ENCODE measurements around the gene SLC5A5. TPM values are rescaled to one million over a fixed set of nuclear protein-coding genes. Genes with fewer than 3 reads are reported as not detected.

Gene SLC5A5
- total and polyA plus RNA-seq, 2 of the 4 experiments (the other 2 are of a cell fraction): not detected

DNA sequence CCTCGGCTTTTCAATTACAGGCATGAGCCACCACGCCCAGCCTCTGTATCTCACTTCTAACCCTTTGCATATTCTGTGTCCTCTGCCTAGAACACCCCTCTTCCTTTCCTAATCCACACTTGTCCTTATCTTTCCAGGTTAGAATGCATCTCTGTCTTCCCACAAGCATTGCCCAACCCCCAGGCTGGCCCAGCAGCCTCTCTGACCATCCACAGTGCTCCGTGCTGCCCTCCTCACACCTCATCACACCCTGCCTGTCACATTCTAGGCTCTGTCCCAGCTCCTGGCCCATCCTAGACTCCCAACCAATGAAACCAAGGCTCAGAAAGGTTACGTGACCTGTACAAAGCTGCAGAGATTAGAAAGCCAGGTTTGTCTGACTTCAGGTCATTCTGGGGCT, 35.2 kb upstream of the SLC5A5 start:
- dilution Hi-C loops (cut with HindIII; ENCODE audit: low sequenced_read_pairs, unreplicated experiment): no loop called here
- BruUV-seq (replicated peaks): no TSS peak
- peaks cover 40% of the 10 kb centered on the region for H3K27me3 ChIP-seq (ENCODE audit: control insufficient read depth, insufficient read depth, low read length)

More for the DNA sequence above, 35.2 kb upstream of the SLC5A5 start:
- H3K9me1 ChIP-seq (ENCODE audit: insufficient read depth, low read length): no peaks in the 10 kb centered on the region
- no peaks in the 10 kb centered on the region for H4K20me1 ChIP-seq (ENCODE audit: insufficient read depth, low read length)
- no peak overlapping the region for H2BK5ac ChIP-seq (ENCODE audit: low read depth, low read length, poor library complexity, severe bottlenecking)
- no peak overlapping the region for H4K5ac ChIP-seq (ENCODE audit: low read depth, low read length)
- no peak overlapping the region for H3K27ac ChIP-seq (ENCODE audit: insufficient read depth, low read length)
- no peak overlapping the region for H2AK9ac ChIP-seq (replicated peaks; ENCODE audit: low read depth, low read length, poor library complexity)
- no peak overlapping the region for H3K56ac ChIP-seq (ENCODE audit: extremely low read depth, insufficient read depth, low read length)
- 41% methylated on average over 3 of the region's 4 CpGs; no CpG with 5 or more reads in 1 of the 2 experiments for WGBS, 2 experiments (ENCODE audit: extremely low coverage in 2 of 2, insufficient read length in 1 of 2)
- intact Hi-C loops (cut with micrococcal nuclease) (no loop called here), in situ Hi-C loops (cut with MboI; ENCODE audit: low sequenced_read_pairs) (no loop called here)
- ATAC-seq (ENCODE audit: low read depth) (no peak), DNase-seq (no peak)
- H3K18ac ChIP-seq (ENCODE audit: low read depth, low read length): no peak overlapping the region
- no peak overlapping the region for H3K4me2 ChIP-seq (ENCODE audit: low read depth, low read length)
- H2BK120ac ChIP-seq (ENCODE audit: low read depth, low read length): no peak overlapping the region
- H3K4me3 ChIP-seq (ENCODE audit: insufficient read depth, low read depth, low read length): no peak overlapping the region
- no peak overlapping the region for H2BK15ac ChIP-seq (ENCODE audit: low read depth, low read length)
- no peak overlapping the region for H3K9ac ChIP-seq (ENCODE audit: low read depth, low read length)
- no peak overlapping the region for H4K91ac ChIP-seq (ENCODE audit: insufficient read depth, low read depth, low read length)
- POLR2A ChIA-PET (ENCODE audit: unreplicated experiment): no interaction called here
- no peak overlapping the region for H4K8ac ChIP-seq (ENCODE audit: low read depth in 2 of 2, low read length in 2 of 2)
- CTCF ChIA-PET: no interaction called here
- H3K79me1 ChIP-seq (ENCODE audit: low read depth in 1 of 2, low read length in 2 of 2): no peaks in the 10 kb centered on the region
- H2AFZ ChIP-seq (replicated peaks; ENCODE audit: low read length, poor library complexity): no peak overlapping the region
- H3K4me1 ChIP-seq (ENCODE audit: control insufficient read depth, insufficient read depth, low read length): no peaks in the 10 kb centered on the region
- H3K14ac ChIP-seq (replicated peaks; ENCODE audit: low read depth, low read length): no peak overlapping the region
- TF ChIP-seq MXI1 (IDR thresholded peaks at IDR 0.05; ENCODE audit: borderline replicate concordance, low read depth, low read length) (no peak), NFE2L2 (IDR thresholded peaks at IDR 0.05; ENCODE audit: low read depth, low read length) (no peak), BHLHE40 (IDR thresholded peaks at IDR 0.05; ENCODE audit: low read depth, low read length) (no peak), MAFK (IDR thresholded peaks at IDR 0.05; ENCODE audit: low read depth, low read length) (no peak), RCOR1 (IDR thresholded peaks at IDR 0.05; ENCODE audit: insufficient replicate concordance, low read length) (no peak), SMC3 (IDR thresholded peaks at IDR 0.05; ENCODE audit: low read depth, low read length) (no peak), CHD1 (IDR thresholded peaks at IDR 0.05; ENCODE audit: low read depth, low read length) (no peak), MAZ (IDR thresholded peaks at IDR 0.05; ENCODE audit: borderline replicate concordance, low read depth, low read length) (no peak), POLR2A (IDR thresholded peaks at IDR 0.05; ENCODE audit: low read depth, low read length) (no peak), FOS (IDR thresholded peaks at IDR 0.05; ENCODE audit: low read depth, low read length) (no peak), RAD21 (IDR thresholded peaks at IDR 0.05; ENCODE audit: low read length) (no peak), RFX5 (IDR thresholded peaks at IDR 0.05; ENCODE audit: low read depth, low read length) (no peak), CEBPB (IDR thresholded peaks at IDR 0.05; ENCODE audit: low read depth, low read length) (no peak)
- TF ChIP-seq, protein P1, sequence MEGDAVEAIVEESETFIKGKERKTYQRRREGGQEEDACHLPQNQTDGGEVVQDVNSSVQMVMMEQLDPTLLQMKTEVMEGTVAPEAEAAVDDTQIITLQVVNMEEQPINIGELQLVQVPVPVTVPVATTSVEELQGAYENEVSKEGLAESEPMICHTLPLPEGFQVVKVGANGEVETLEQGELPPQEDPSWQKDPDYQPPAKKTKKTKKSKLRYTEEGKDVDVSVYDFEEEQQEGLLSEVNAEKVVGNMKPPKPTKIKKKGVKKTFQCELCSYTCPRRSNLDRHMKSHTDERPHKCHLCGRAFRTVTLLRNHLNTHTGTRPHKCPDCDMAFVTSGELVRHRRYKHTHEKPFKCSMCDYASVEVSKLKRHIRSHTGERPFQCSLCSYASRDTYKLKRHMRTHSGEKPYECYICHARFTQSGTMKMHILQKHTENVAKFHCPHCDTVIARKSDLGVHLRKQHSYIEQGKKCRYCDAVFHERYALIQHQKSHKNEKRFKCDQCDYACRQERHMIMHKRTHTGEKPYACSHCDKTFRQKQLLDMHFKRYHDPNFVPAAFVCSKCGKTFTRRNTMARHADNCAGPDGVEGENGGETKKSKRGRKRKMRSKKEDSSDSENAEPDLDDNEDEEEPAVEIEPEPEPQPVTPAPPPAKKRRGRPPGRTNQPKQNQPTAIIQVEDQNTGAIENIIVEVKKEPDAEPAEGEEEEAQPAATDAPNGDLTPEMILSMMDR (conservative IDR thresholded peaks at IDR 0.05; ENCODE audit: low read depth, low read length): no peak
- TF ChIP-seq, protein P2, sequence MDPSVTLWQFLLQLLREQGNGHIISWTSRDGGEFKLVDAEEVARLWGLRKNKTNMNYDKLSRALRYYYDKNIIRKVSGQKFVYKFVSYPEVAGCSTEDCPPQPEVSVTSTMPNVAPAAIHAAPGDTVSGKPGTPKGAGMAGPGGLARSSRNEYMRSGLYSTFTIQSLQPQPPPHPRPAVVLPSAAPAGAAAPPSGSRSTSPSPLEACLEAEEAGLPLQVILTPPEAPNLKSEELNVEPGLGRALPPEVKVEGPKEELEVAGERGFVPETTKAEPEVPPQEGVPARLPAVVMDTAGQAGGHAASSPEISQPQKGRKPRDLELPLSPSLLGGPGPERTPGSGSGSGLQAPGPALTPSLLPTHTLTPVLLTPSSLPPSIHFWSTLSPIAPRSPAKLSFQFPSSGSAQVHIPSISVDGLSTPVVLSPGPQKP (IDR thresholded peaks at IDR 0.05; ENCODE audit: borderline replicate concordance, low read depth, low read length): no peak
- TF ChIP-seq, protein P3, sequence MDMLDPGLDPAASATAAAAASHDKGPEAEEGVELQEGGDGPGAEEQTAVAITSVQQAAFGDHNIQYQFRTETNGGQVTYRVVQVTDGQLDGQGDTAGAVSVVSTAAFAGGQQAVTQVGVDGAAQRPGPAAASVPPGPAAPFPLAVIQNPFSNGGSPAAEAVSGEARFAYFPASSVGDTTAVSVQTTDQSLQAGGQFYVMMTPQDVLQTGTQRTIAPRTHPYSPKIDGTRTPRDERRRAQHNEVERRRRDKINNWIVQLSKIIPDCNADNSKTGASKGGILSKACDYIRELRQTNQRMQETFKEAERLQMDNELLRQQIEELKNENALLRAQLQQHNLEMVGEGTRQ (IDR thresholded peaks at IDR 0.05; ENCODE audit: low read depth, low read length): no peak
- no peaks in the 10 kb centered on the region for H3K36me3 ChIP-seq (ENCODE audit: control insufficient read depth, insufficient read depth, low read length)
- H2BK20ac ChIP-seq (ENCODE audit: low read depth, low read length): no peak overlapping the region
- H3K23ac ChIP-seq (ENCODE audit: low read depth, low read length): no peak overlapping the region
- H3K9me3 ChIP-seq (ENCODE audit: control insufficient read depth, insufficient read depth, low read length): no peaks in the 10 kb centered on the region
- no peak overlapping the region for H2AK5ac ChIP-seq (ENCODE audit: low read depth, low read length)
- H3K4ac ChIP-seq (ENCODE audit: low read depth, low read length): no peak overlapping the region
